HG03108 (cell line): Measurements from ENCODE around the gene STARD13.

Source experiments
- ATAC-seq: cut with Tn5 transposase; IDR thresholded peaks from one replicate; pipeline ENCODE4 v1.9.1; 2021; ENCODE audit warnings: moderate library complexity; ENCODE audit not compliant: unreplicated experiment

STARD13 gene

DNA sequence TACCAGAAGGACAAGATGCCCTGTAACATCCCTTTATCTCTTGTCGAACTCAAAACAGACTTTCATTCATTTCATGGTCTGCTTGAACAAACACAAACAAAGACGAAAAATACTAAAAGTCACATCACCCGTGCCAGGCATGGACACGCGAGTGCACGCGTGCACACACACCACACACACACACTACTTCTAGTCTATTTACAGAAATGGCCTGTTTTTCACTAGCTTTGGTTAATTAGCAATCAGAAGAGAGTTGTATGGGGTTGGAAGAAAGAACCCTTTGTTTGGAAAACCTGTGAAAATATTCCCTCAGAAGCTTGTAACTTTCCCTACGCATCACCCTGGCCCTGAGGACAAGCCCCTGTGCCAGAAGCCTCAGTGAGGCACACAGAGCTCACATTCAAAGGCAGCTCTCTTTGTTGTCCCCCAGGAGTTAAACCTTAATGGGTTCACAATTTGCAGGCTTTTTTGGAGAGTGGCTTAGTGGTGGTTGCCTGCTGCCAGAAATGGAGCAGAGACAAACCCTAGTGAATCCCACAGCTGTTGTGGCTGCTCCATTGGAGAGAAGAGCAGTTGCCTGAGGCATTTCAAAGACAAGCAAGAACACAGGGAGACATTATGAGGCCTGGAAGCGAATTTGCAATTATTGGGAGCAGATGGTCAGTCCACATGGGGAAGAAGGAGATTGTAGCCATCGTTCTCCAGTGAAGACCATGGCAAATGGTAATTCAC is 55.9 kb downstream of the STARD13 start:
- ATAC-seq: no peak

- no peak for ATAC-seq
Measured at GRCh38 chr13:33228648-33229445, 56.7 kb downstream of the STARD13 start.

- no peak for ATAC-seq
Measured at GRCh38 chr13:33227927-33228647, 57.5 kb downstream of the STARD13 start.

DNA sequence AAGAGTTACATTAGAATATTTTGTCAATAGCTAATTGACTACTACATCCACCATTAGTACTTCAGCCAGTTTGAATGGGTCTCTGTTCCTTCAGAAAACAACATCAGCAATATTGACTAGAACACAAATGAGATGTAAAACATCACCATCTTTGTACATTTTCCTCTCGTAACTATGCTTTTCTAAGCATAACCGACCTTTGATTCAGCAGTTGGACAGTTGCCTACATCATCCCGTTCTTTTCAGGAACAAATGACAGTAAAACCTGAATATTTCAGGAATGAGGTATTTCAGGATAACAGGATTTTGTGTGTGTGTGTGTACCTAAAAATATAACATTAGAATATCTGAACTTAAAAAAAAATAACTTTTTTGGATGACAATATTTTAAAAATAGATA is 60.9 kb downstream of the STARD13 start:
- no peak for ATAC-seq

DNA sequence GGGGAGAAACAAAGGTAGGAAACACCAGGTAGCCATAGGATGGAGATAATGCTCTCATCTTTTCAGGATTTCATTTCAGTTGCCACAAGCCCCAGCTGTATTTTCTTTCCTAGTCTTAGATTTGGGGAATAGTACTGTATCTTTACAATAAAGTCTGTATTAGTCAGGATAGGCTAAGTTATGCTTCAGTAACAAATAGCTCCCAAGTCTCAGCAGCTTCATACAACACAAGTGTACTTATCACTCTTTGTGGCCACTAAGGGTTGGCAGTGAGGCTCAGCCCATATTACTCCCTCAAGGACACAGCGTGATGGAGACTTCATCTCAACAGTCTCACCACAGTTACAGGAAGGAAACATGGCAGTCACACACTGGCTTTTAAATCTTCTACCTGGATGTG is 61.4 kb downstream of the STARD13 start:
- no peak for ATAC-seq

DNA sequence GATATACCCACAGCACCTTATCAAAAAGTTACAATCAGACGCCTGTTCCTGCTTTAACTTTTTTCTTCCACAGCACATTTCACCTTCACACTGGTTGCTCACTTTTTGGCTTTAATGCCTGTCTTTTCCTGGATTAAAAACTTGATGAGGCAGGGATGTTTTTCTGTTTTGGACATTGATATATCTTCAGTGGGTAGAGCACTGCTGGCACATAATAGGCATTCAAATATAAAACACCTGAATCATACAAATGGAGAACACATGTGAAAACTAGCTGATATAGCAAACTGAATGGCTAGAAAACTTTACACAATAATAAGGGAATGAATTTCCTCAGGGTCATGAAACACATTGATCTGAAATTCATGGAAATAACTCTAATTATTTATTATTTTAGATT is 65.6 kb downstream of the STARD13 start:
- ATAC-seq: no peak

DNA sequence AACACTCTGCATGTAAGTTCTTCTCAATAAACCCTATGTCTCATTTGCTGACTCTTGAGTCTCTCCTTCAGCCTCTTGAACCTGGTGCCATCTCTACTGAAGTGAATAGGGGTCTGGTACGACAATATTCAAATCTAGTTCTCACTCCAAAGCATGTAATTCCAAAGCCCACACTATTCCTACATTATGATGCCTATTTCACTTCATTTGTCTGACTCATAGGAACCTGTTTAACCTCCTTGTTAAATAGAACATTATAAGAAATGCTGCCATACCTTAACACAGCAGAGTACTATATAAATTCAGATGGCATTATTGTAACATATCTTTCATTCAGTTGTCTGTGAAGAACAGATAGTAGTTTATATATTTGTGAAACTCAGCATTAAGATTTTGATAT is 67.1 kb downstream of the STARD13 start:
- ATAC-seq: no peak

- no peak for ATAC-seq
Measured at GRCh38 chr13:33218020-33218419, 67.5 kb downstream of the STARD13 start.

- no peak for ATAC-seq
Measured at GRCh38 chr13:33217256-33217655, 68.3 kb downstream of the STARD13 start.

- ATAC-seq: no peak
Measured at GRCh38 chr13:33213797-33214196, 71.8 kb downstream of the STARD13 start.

GRCh38 chr13:33213024-33213768 is 72.4 kb downstream of the STARD13 start:
- no peak for ATAC-seq

- no peak for ATAC-seq
Measured at GRCh38 chr13:33212396-33212795, 73.2 kb downstream of the STARD13 start.

DNA sequence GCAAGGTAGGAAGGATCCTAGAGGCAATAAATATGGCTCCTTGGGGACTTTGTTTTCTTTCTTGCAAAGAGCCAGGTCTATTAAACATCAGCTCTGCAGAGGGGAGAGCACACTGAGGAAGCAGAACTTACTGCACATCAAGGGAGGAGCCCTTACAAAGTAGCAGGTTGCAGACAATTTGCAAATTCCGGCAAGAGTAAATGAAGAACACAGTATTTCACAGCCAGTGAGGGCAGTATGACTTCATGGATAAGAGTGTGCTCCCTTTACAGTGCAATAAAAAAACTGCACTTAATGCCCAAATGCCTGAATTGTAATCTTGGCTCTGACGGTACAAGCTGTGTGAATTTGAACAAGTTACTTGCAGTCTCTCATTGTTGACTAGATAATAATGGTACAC is 75.5 kb downstream of the STARD13 start:
- no peak for ATAC-seq

- ATAC-seq: no peak
Measured at GRCh38 chr13:33208290-33209220, 77.0 kb downstream of the STARD13 start.

- no peak for ATAC-seq
Measured at GRCh38 chr13:33207615-33207961, 78.0 kb downstream of the STARD13 start.

GRCh38 chr13:33206945-33207614 is 78.5 kb downstream of the STARD13 start:
- no peak for ATAC-seq

DNA sequence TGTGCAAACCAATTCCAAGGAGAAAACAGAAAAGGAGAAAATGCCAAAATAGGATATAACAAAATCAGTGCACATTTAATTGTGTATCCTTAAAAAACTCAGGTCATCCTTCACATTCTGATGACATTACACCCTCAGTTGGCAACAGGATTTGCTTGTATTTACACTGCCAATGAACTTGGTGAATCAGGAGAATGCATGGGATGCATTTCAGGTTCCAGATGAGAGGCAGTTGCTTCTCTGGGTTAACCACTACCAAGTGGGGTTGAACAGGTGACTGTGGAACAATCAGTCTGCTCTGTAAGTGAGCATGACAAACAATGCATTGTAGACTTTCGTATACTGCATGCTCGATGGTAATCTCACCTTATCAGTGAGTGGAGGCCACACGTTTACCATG is 79.1 kb downstream of the STARD13 start:
- ATAC-seq: no peak

DNA sequence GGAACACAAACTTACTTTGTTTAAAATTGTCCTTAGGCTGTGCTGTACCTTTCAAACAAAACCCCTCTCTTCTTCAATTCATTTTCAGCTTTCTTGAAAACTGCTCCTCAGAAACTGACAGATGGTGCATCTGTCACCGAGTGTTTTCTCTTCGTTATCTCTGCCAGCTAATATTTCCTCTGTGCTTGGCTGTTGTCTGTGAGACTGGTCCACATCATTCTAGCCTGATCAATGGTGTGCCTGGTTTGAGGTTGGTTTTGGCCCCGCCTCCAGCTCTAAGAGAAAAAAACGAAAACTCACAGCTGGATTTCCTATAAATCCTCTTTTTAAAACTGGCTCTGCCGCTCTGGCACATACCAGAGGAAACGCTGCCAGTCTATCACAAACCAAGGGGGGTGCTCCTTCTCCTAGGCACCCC is 79.7 kb downstream of the STARD13 start:
- peak; percentile 41 for ATAC-seq

DNA sequence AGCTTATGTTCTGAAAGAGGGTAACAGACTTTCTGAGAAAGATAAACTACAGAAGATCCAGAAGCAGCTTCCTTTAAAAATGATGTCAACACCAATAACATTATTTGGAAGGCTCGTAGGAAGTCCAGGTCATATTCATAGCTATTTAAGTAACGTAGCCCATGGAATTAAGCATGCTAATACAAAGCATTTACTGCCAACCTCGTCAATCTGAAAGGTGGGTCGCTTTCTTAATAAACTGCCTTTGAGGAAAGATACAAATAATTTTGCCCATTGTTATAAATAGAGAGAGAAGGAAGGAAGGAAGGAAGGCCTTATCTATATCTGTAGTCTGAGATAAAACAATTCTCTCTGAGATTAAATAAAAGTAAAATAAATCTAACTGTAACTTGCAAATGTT is 80.3 kb downstream of the STARD13 start:
- no peak for ATAC-seq
